Measurements from ENCODE around the gene RASA2.

The RASA2 gene

GRCh38 chr3:141629976-141630375, 143.1 kb downstream of the RASA2 start:
- no peak overlapping the region for H3K27ac ChIP-seq
- H3K36me3 ChIP-seq (replicated peaks) = no peaks in the 10 kb centered on the region
- no peak for TF ChIP-seq CTCF (IDR thresholded peaks at IDR 0.05; ENCODE audit: low read depth, low read length, missing control alignments)
- H3K27me3 ChIP-seq (replicated peaks) = no peaks in the 10 kb centered on the region
- H3K4me3 ChIP-seq (ENCODE audit: low read depth, low read length) = no peak overlapping the region
- no peak for DNase-seq
- in situ Hi-C loops (cut with HindIII; ENCODE audit: low pct_ligation_motif_present, low sequenced_read_pairs) = no loop called here

- in situ Hi-C loops (cut with HindIII; ENCODE audit: low pct_ligation_motif_present, low sequenced_read_pairs) = no loop called here
- DNase-seq = no peak
- Histone ChIP-seq H3K27me3 (replicated peaks) (no peaks in the 10 kb centered on the region), H3K27ac (no peak overlapping the region), H3K4me3 (ENCODE audit: low read depth, low read length) (no peak overlapping the region), H3K36me3 (replicated peaks) (no peaks in the 10 kb centered on the region)
- no peak for TF ChIP-seq CTCF (IDR thresholded peaks at IDR 0.05; ENCODE audit: low read depth, low read length, missing control alignments)
Observed at GRCh38 chr3:141632779-141633374, 146.1 kb downstream of the RASA2 start.

GRCh38 chr3:141642215-141642614, 155.4 kb downstream of the RASA2 start:
- in situ Hi-C loops (cut with HindIII; ENCODE audit: low pct_ligation_motif_present, low sequenced_read_pairs) = no loop called here
- no peak overlapping the region for H3K27ac ChIP-seq
- H3K27me3 ChIP-seq (replicated peaks) = no peaks in the 10 kb centered on the region
- no peak overlapping the region for H3K4me3 ChIP-seq (ENCODE audit: low read depth, low read length)
- no peak for TF ChIP-seq CTCF (IDR thresholded peaks at IDR 0.05; ENCODE audit: low read depth, low read length, missing control alignments)
- no peaks in the 10 kb centered on the region for H3K36me3 ChIP-seq (replicated peaks)
- DNase-seq = no peak

- H3K27me3 ChIP-seq (replicated peaks) = no peaks in the 10 kb centered on the region
- TF ChIP-seq CTCF (IDR thresholded peaks at IDR 0.05; ENCODE audit: low read depth, low read length, missing control alignments) = no peak
- no peaks in the 10 kb centered on the region for H3K36me3 ChIP-seq (replicated peaks)
- H3K4me3 ChIP-seq (ENCODE audit: low read depth, low read length) = no peak overlapping the region
- DNase-seq = no peak
- no peak overlapping the region for H3K27ac ChIP-seq
- in situ Hi-C loops (cut with HindIII; ENCODE audit: low pct_ligation_motif_present, low sequenced_read_pairs) = no loop called here
Observed at GRCh38 chr3:141643391-141643790, 156.6 kb downstream of the RASA2 start.

GRCh38 chr3:141643796-141644195, 157.0 kb downstream of the RASA2 start:
- no peak for DNase-seq
- in situ Hi-C loops (cut with HindIII; ENCODE audit: low pct_ligation_motif_present, low sequenced_read_pairs) = no loop called here
- H3K4me3 ChIP-seq (ENCODE audit: low read depth, low read length) = no peak overlapping the region
- no peaks in the 10 kb centered on the region for H3K36me3 ChIP-seq (replicated peaks)
- no peak for TF ChIP-seq CTCF (IDR thresholded peaks at IDR 0.05; ENCODE audit: low read depth, low read length, missing control alignments)
- H3K27me3 ChIP-seq (replicated peaks) = no peaks in the 10 kb centered on the region
- no peak overlapping the region for H3K27ac ChIP-seq

- peak; percentile 90 for TF ChIP-seq CTCF (IDR thresholded peaks at IDR 0.05; ENCODE audit: low read depth, low read length, missing control alignments)
- H3K27ac ChIP-seq = no peak overlapping the region
- H3K4me3 ChIP-seq (ENCODE audit: low read depth, low read length) = no peak overlapping the region
- H3K27me3 ChIP-seq (replicated peaks) = no peaks in the 10 kb centered on the region
- in situ Hi-C loops (cut with HindIII; ENCODE audit: low pct_ligation_motif_present, low sequenced_read_pairs) = no loop called here
- no peaks in the 10 kb centered on the region for H3K36me3 ChIP-seq (replicated peaks)
- DNase-seq = peak; percentile 63
Observed at GRCh38 chr3:141644931-141645330, 158.1 kb downstream of the RASA2 start.
